ENCODE measurements around the gene ZNF396.

- TF ChIP-seq CTCF (IDR thresholded peaks at IDR 0.05) (no peak), EZH2phosphoT487 (IDR thresholded peaks at IDR 0.05) (no peak), EZH2 (IDR thresholded peaks at IDR 0.05) (no peak)
Measured at GRCh38 chr18:35422237-35422636, 45.1 kb upstream of the ZNF396 start.

All from neural progenitor cell (in vitro differentiated cells).